ENCODE data around the gene PLPP4. TPM values are rescaled to one million over a fixed set of nuclear protein-coding genes. Genes with fewer than 3 reads are reported as not detected.

PLPP4 gene
- total and polyA plus RNA-seq, 2 donors (not counting 1 experiment from before 2014, with no cell fraction given): 0.22 to 1.2 TPM

DNA sequence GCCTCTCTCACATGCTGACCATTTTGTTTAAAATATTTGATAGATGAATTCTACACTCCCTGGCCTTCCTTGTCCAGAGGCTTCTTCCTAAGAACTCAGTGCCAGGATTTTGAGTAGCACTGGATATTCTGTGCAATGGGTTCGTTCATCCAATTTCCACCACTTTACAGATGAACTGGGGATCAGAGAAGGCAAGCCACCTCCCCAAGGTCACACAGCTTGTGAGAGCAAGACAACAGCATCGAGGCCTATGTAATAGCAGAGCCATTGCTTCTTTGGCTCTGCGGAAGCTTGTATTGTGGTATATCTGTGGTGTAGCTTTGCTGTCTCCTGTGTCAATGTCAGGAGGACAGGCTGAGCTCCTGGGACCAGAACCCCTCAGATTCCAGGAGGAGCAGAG lies 140.9 kb downstream of the PLPP4 start:
- Histone ChIP-seq H3K27ac (ENCODE audit: insufficient read depth, low read length) (no peak overlapping the region), H3K36me3 (ENCODE audit: control insufficient read depth, insufficient read depth, low read length) (no peaks in the 10 kb centered on the region), H3K79me2 (ENCODE audit: control insufficient read depth, insufficient read depth, low read length) (no peaks in the 10 kb centered on the region), H3K4me3 (replicated peaks in 1 of 4; ENCODE audit: control extremely low read depth in 1 of 4, insufficient read depth in 1 of 4, low read depth in 3 of 4, low read length in 4 of 4) (no peak overlapping the region), H2AFZ (ENCODE audit: low read length) (no peak overlapping the region), H3K4me2 (ENCODE audit: extremely low read depth, insufficient read depth, low read length) (no peak overlapping the region), H3K9ac (ENCODE audit: insufficient read depth, low read length) (no peak overlapping the region), H4K20me1 (ENCODE audit: control insufficient read depth, extremely low read depth, insufficient read depth, low read length) (no peaks in the 10 kb centered on the region), H3K4me1 (ENCODE audit: control insufficient read depth, extremely low read depth, insufficient read depth, low read length) (no peaks in the 10 kb centered on the region), H3K27me3 (ENCODE audit: control insufficient read depth, insufficient read depth, low read length) (no peaks in the 10 kb centered on the region), H3K9me3 (ENCODE audit: control insufficient read depth, insufficient read depth, low read depth, low read length) (no peaks in the 10 kb centered on the region)
- DNase-seq (ENCODE audit: low read depth in 2 of 2): no peak
- no peak for TF ChIP-seq CTCF (conservative IDR thresholded peaks at IDR 0.05 in 1 of 2, IDR thresholded peaks at IDR 0.05 in 1 of 2; ENCODE audit: low read depth in 1 of 2, low read length in 2 of 2)
- TF ChIP-seq EZH2 (IDR thresholded peaks at IDR 0.05; ENCODE audit: low read length, missing control alignments): no peak

GRCh38 chr10:120598386-120598785 lies 141.4 kb downstream of the PLPP4 start:
- H3K9me3 ChIP-seq (ENCODE audit: control insufficient read depth, insufficient read depth, low read depth, low read length): no peaks in the 10 kb centered on the region
- no peak overlapping the region for H3K4me3 ChIP-seq (replicated peaks in 1 of 4; ENCODE audit: control extremely low read depth in 1 of 4, insufficient read depth in 1 of 4, low read depth in 3 of 4, low read length in 4 of 4)
- no peaks in the 10 kb centered on the region for H3K4me1 ChIP-seq (ENCODE audit: control insufficient read depth, extremely low read depth, insufficient read depth, low read length)
- TF ChIP-seq EZH2 (IDR thresholded peaks at IDR 0.05; ENCODE audit: low read length, missing control alignments) (no peak), CTCF (conservative IDR thresholded peaks at IDR 0.05 in 1 of 2, IDR thresholded peaks at IDR 0.05 in 1 of 2; ENCODE audit: low read depth in 1 of 2, low read length in 2 of 2) (no peak)
- no peak overlapping the region for H2AFZ ChIP-seq (ENCODE audit: low read length)
- no peaks in the 10 kb centered on the region for H3K27me3 ChIP-seq (ENCODE audit: control insufficient read depth, insufficient read depth, low read length)
- H4K20me1 ChIP-seq (ENCODE audit: control insufficient read depth, extremely low read depth, insufficient read depth, low read length): no peaks in the 10 kb centered on the region
- no peak overlapping the region for H3K4me2 ChIP-seq (ENCODE audit: extremely low read depth, insufficient read depth, low read length)
- no peak overlapping the region for H3K9ac ChIP-seq (ENCODE audit: insufficient read depth, low read length)
- no peak overlapping the region for H3K27ac ChIP-seq (ENCODE audit: insufficient read depth, low read length)
- DNase-seq (ENCODE audit: low read depth in 2 of 2): no peak
- H3K36me3 ChIP-seq (ENCODE audit: control insufficient read depth, insufficient read depth, low read length): no peaks in the 10 kb centered on the region
- H3K79me2 ChIP-seq (ENCODE audit: control insufficient read depth, insufficient read depth, low read length): no peaks in the 10 kb centered on the region

- Histone ChIP-seq H3K9ac (ENCODE audit: insufficient read depth, low read length) (no peak overlapping the region), H3K4me3 (replicated peaks in 1 of 4; ENCODE audit: control extremely low read depth in 1 of 4, insufficient read depth in 1 of 4, low read depth in 3 of 4, low read length in 4 of 4) (no peak overlapping the region), H2AFZ (ENCODE audit: low read length) (no peak overlapping the region), H3K36me3 (ENCODE audit: control insufficient read depth, insufficient read depth, low read length) (no peaks in the 10 kb centered on the region), H3K27me3 (ENCODE audit: control insufficient read depth, insufficient read depth, low read length) (no peaks in the 10 kb centered on the region), H3K4me2 (ENCODE audit: extremely low read depth, insufficient read depth, low read length) (no peak overlapping the region), H4K20me1 (ENCODE audit: control insufficient read depth, extremely low read depth, insufficient read depth, low read length) (no peaks in the 10 kb centered on the region), H3K79me2 (ENCODE audit: control insufficient read depth, insufficient read depth, low read length) (no peaks in the 10 kb centered on the region), H3K4me1 (ENCODE audit: control insufficient read depth, extremely low read depth, insufficient read depth, low read length) (no peaks in the 10 kb centered on the region), H3K27ac (ENCODE audit: insufficient read depth, low read length) (no peak overlapping the region), H3K9me3 (ENCODE audit: control insufficient read depth, insufficient read depth, low read depth, low read length) (no peaks in the 10 kb centered on the region)
- TF ChIP-seq CTCF (conservative IDR thresholded peaks at IDR 0.05 in 1 of 2, IDR thresholded peaks at IDR 0.05 in 1 of 2; ENCODE audit: low read depth in 1 of 2, low read length in 2 of 2): no peak
- no peak for TF ChIP-seq EZH2 (IDR thresholded peaks at IDR 0.05; ENCODE audit: low read length, missing control alignments)
- no peak for DNase-seq (ENCODE audit: low read depth in 2 of 2)
Observed at GRCh38 chr10:120599200-120599724, 142.2 kb downstream of the PLPP4 start.

Data from fibroblast of lung (primary cell).